HepG2 (cell line): ENCODE measurements around the gene DLX1. TPM values are rescaled to one million over a fixed set of nuclear protein-coding genes. Genes with fewer than 3 reads are reported as not detected.

Experiments used
- ATAD3A ChIP-seq: sonication (generic); formaldehyde crosslinking; IDR thresholded peaks from 2 replicates; pipeline ENCODE4 v1.4.0; 2020; ENCODE audit warnings: missing genetic modification reagents
- FOXP1 ChIP-seq, 2 experiments: fragments of 450-650 bp in 1 of 2; IDR thresholded peaks; 2 replicates each; pipeline ENCODE4 v1.6.1; 2017 to 2018; ENCODE audit warnings: antibody characterized with exemption in 1 of 2
- GLI4 ChIP-seq: sonication (generic); formaldehyde crosslinking; IDR thresholded peaks from 2 replicates; pipeline ENCODE4 v1.5.1; 2020; ENCODE audit warnings: missing genetic modification reagents, mild to moderate bottlenecking, moderate library complexity, borderline replicate concordance
- KLF6 ChIP-seq: IDR thresholded peaks from 2 replicates; pipeline ENCODE4 v1.8.0; 2016; ENCODE audit warnings: missing biosample characterization, missing genetic modification reagents
- MAX ChIP-seq: IDR thresholded peaks from 2 replicates; pipeline ENCODE4 v1.6.1; 2012; ENCODE audit warnings: inconsistent platforms
- POLR2G ChIP-seq: fragments of 200-400 bp; formaldehyde crosslinking; IDR thresholded peaks from 2 replicates; pipeline ENCODE4 v1.6.1; 2018; ENCODE audit warnings: mild to moderate bottlenecking, low read depth, low read length, moderate library complexity
- PTBP1 ChIP-seq: fragments of 200-400 bp; formaldehyde crosslinking; IDR thresholded peaks from 2 replicates; pipeline ENCODE4 v1.6.1; 2018; ENCODE audit warnings: low read length, low read depth; ENCODE audit not compliant: poor library complexity, severe bottlenecking
- RFX5 ChIP-seq: IDR thresholded peaks from 2 replicates; pipeline ENCODE4 v1.6.1; 2011; ENCODE audit warnings: low read depth, low read length, improper control_type of control experiment
- SALL2 ChIP-seq: sonication (generic); formaldehyde crosslinking; IDR thresholded peaks from 2 replicates; pipeline ENCODE4 v1.8.1; 2023; ENCODE audit warnings: mild to moderate bottlenecking, missing genetic modification reagents, inconsistent platforms
- SNAPC5 ChIP-seq: sonication (generic); formaldehyde crosslinking; IDR thresholded peaks from 2 replicates; pipeline ENCODE4 v1.8.1; 2023; ENCODE audit warnings: mild to moderate bottlenecking, missing genetic modification reagents, borderline replicate concordance
- SRY ChIP-seq: sonication (generic); formaldehyde crosslinking; IDR thresholded peaks from 2 replicates; pipeline ENCODE4 v1.8.0; 2022; ENCODE audit warnings: mild to moderate bottlenecking, missing genetic modification reagents
- TAF1 ChIP-seq: sonication (generic); formaldehyde crosslinking; IDR thresholded peaks from 2 replicates; pipeline ENCODE4 v1.4.0; 2020; ENCODE audit warnings: missing genetic modification reagents
- TRAFD1 ChIP-seq: sonication (generic); formaldehyde crosslinking; IDR thresholded peaks from 2 replicates; pipeline ENCODE4 v1.5.1; 2020; ENCODE audit warnings: missing genetic modification reagents, mild to moderate bottlenecking, borderline replicate concordance
- ZBTB37 ChIP-seq: sonication (generic); formaldehyde crosslinking; IDR thresholded peaks from 2 replicates; pipeline ENCODE4 v1.4.0; 2020; ENCODE audit warnings: mild to moderate bottlenecking, missing genetic modification reagents
- ZNF260 ChIP-seq: sonication (generic); formaldehyde crosslinking; IDR thresholded peaks from 2 replicates; pipeline ENCODE4 v1.4.0; 2020; ENCODE audit warnings: missing genetic modification reagents, low read depth, mild to moderate bottlenecking, borderline replicate concordance
- ZNF367 ChIP-seq: sonication (generic); formaldehyde crosslinking; IDR thresholded peaks from 2 replicates; pipeline ENCODE4 v1.4.0; 2020; ENCODE audit warnings: missing genetic modification reagents, borderline replicate concordance
- ZNF597 ChIP-seq: sonication (generic); formaldehyde crosslinking; IDR thresholded peaks from 2 replicates; pipeline ENCODE4 v1.5.0; 2020; ENCODE audit warnings: missing genetic modification reagents
- ZNF749 ChIP-seq: sonication (generic); formaldehyde crosslinking; IDR thresholded peaks from 2 replicates; pipeline ENCODE4 v1.8.0; 2022; ENCODE audit warnings: mild to moderate bottlenecking, missing genetic modification reagents, moderate library complexity, borderline replicate concordance
- ZNF788 ChIP-seq: sonication (generic); formaldehyde crosslinking; IDR thresholded peaks from 2 replicates; pipeline ENCODE4 v1.5.0; 2020; ENCODE audit warnings: mild to moderate bottlenecking, missing genetic modification reagents, borderline replicate concordance
- ZNF850 ChIP-seq: sonication (generic); formaldehyde crosslinking; conservative IDR thresholded peaks from 2 replicates; pipeline ENCODE4 v1.9.0; 2021; ENCODE audit warnings: mild to moderate bottlenecking, missing genetic modification reagents
- polyA plus RNA-seq, 8 experiments: library from polyadenylated mRNA; depleted of rRNA in 3 of 8; stranded (reverse) in 7 of 8; unstranded in 1 of 8; fragments of >200 nt; fragmentation: Illumina TruSeq in 4 of 8; extraction: Trizol in 4 of 8; gene quantifications; 2 replicates each; pipeline versions ENCODE4 v1.2.1 to v1.2.3, GENCODE V29; 2011 to 2016; ENCODE audit warnings: low read depth in 4 of 8, missing spikeins in 1 of 8, mixed read lengths in 1 of 8; ENCODE audit not compliant: insufficient read depth in 1 of 8
- total RNA-seq, 5 experiments: library from RNA; depleted of rRNA; stranded (reverse); fragments of >200 nt; fragmentation: Illumina TruSeq; extraction: Trizol; gene quantifications; 2 replicates each; pipeline ENCODE4 v1.2.3, GENCODE V29; 2016; ENCODE audit warnings: low read depth in 1 of 5

DLX1 gene
- total and polyA plus RNA-seq, 2 of the 13 experiments (the other 11 are each of a cell fraction or from before 2014, with no cell fraction given): 0.18 to 0.86 TPM

GRCh38 chr2:172052000-172052983 is 33.0 kb upstream of the DLX1 start (continued):
- TF ChIP-seq TRAFD1: no peak
- no peak for TF ChIP-seq RFX5
- no peak for TF ChIP-seq TAF1 (CRISPR knock-in tag)
- no peak for TF ChIP-seq ZNF850 (CRISPR knock-in tag)
- TF ChIP-seq ZNF749 (CRISPR knock-in tag): no peak
- TF ChIP-seq MAX: peak; percentile 79
- TF ChIP-seq ZNF260 (CRISPR knock-in tag): no peak
- TF ChIP-seq KLF6 (CRISPR knock-in tag): peak; percentile 77
- no peak for TF ChIP-seq ZNF597
- peak; percentile 84; the same call in 1 of the 2 replicates for TF ChIP-seq ZBTB37 (CRISPR knock-in tag)
- TF ChIP-seq GLI4 (CRISPR knock-in tag): no peak
- no peak for TF ChIP-seq ATAD3A (CRISPR knock-in tag)
- peak; percentile 58; the same call in 1 of the 2 replicates for TF ChIP-seq ZNF788 (CRISPR knock-in tag)
- no peak for TF ChIP-seq SNAPC5 (CRISPR knock-in tag)
- TF ChIP-seq POLR2G: no peak
- no peak for TF ChIP-seq ZNF367 (CRISPR knock-in tag)
- no peak for TF ChIP-seq PTBP1
- peak; percentile 73; the same call in 1 of the 2 replicates for TF ChIP-seq SALL2
- TF ChIP-seq SRY (CRISPR knock-in tag): no peak
- TF ChIP-seq FOXP1 (IDR thresholded peaks at IDR 0.05): no peak; the same call in 1 of the 2 replicates
- TF ChIP-seq FOXP1 (CRISPR knock-in tag; IDR thresholded peaks at IDR 0.05): peak; percentile 80
